Natural killer cell treated with Interleukin-12 subunit alpha and Interleukin-12 subunit beta and Interleukin-15 and Interleukin-18, amount 100 ng/mL, for 72 hours (primary cell): ENCODE results near the gene ESR1. TPM values are rescaled to one million over a fixed set of nuclear protein-coding genes. Genes with fewer than 3 reads are reported as not detected.
A peak's percentile ranks its signal among the peaks of the same experiment; 100 is the strongest.

Experiments used
- ATAC-seq, 2 donors: fragments of 150-1000 bp; cut with Tn5 transposase in 1 of 2; sonication (Bioruptor Pico), chemical (Tn5 transposase) in 1 of 2; 2 replicates each; pipeline ENCODE4 v1.10.0; 2021
- DNase-seq: peaks from one replicate; pipeline ENCODE4 v3.0.0; 2022; ENCODE audit warnings: low spot score
- H3K27ac Mint-ChIP-seq, 2 donors: 1 replicate in 1 of 2; 2 replicates in 1 of 2; pipeline ENCODE4 v1.8.0; 2022; ENCODE audit warnings: mixed read lengths in 2 of 2, mild to moderate bottlenecking in 1 of 2, moderate library complexity in 1 of 2
- H3K27me3 Mint-ChIP-seq, 2 donors: 1 replicate in 1 of 2; 2 replicates in 1 of 2; pipeline ENCODE4 v1.8.0; 2022; ENCODE audit warnings: mixed read lengths in 2 of 2
- H3K36me3 Mint-ChIP-seq: one replicate; pipeline ENCODE4 v1.8.0; 2022; ENCODE audit warnings: mixed read lengths
- H3K4me1 Mint-ChIP-seq, 2 donors: 1 replicate in 1 of 2; 2 replicates in 1 of 2; pipeline ENCODE4 v1.8.0; 2022; ENCODE audit warnings: low read depth in 2 of 2, mixed read lengths in 2 of 2, mild to moderate bottlenecking in 1 of 2
- H3K4me3 Mint-ChIP-seq: one replicate; pipeline ENCODE4 v1.8.0; 2022; ENCODE audit warnings: mixed read lengths
- H3K9me3 Mint-ChIP-seq: 2 replicates; pipeline ENCODE4 v1.8.0; 2022; ENCODE audit warnings: mixed read lengths
- total RNA-seq, 2 donors: library from RNA; stranded (reverse); gene quantifications; one replicate each; pipeline ENCODE4 v1.2.3, GENCODE V29; 2022

ESR1 gene
- total RNA-seq, 2 donors from 2014 or later = 2.3 to 4.9 TPM

DNA sequence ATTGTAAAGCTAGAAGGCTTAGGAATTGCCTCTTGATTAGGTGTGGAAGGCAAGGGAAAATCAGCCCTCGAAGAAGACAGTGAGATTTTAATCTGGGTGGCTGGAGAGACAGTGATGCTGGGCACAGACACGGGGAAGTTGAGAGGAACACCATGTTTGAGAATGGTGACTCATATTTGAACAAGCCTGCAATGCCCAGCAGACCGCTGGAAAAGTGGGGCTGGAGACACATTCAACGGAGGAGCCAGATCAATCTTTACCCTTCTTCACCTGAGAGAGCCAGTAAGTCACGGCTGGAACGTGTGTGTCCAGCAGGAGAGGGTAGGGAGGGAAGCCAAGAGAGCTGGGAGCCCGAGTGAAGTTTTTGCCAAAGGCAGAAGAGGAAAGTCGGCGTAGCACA lies 3.7 kb upstream of the ESR1 start:
- Mint-ChIP-seq H3K9me3 (no peaks in the 10 kb centered on the region), H3K27me3 (peaks cover 44 to 76% of the 10 kb centered on the region in 2 donors), H3K27ac (no peak overlapping the region), H3K4me3 (no peak overlapping the region), H3K4me1 (peaks cover 0 to 8% of the 10 kb centered on the region in 2 donors), H3K36me3 (no peaks in the 10 kb centered on the region)
- no peak for ATAC-seq
- DNase-seq = no peak

DNA sequence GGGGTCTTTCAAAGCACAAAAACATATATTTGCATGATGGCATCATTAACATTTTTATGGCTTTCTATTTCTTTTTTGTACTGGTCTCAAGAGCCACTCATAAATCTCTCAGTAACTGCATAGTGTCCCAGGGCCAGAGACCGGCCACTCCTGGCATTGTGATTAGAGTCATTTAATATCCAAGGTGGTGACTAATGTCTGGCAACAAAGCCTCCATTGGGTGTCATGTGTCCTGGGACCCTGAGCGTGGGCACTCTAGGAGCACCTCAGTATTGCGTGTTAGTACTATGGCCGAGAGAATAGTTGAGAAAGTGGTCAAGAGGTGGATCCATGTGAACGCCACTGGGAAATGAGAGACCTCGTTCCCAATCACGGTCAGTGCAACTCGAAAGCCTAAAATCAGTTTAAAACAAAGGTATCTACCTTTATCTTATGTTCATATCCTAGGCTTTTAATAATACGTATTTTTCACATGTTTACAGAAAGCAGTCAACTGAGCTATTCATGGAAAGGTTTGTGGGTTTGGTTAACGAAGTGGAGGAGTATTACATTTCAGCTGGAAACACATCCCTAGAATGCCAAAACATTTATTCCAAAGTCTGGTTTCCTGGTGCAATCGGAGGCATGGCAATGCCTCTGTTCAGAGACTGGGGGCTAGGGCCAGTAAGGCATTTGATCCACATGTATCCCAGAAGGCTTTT lies 2.7 kb upstream of the ESR1 start:
- Mint-ChIP-seq H3K27me3 (peaks cover 46 to 77% of the 10 kb centered on the region in 2 donors), H3K4me1 (peaks cover 0 to 11% of the 10 kb centered on the region in 2 donors), H3K36me3 (no peaks in the 10 kb centered on the region), H3K4me3 (no peak overlapping the region), H3K27ac (no peak overlapping the region), H3K9me3 (no peaks in the 10 kb centered on the region)
- ATAC-seq (no peak), DNase-seq (no peak)

DNA sequence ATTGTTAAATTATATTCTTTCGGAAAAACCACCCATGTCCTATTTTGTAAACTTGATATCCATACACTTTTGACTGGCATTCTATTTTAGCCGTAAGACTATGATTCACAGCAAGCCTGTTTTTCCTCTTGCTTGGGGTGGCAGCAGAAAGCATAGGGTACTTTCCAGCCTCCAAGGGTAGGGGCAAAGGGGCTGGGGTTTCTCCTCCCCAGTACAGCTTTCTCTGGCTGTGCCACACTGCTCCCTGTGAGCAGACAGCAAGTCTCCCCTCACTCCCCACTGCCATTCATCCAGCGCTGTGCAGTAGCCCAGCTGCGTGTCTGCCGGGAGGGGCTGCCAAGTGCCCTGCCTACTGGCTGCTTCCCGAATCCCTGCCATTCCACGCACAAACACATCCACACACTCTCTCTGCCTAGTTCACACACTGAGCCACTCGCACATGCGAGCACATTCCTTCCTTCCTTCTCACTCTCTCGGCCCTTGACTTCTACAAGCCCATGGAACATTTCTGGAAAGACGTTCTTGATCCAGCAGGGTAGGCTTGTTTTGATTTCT lies 2.1 kb upstream of the ESR1 start:
- DNase-seq = no peak
- Mint-ChIP-seq H3K9me3 (no peaks in the 10 kb centered on the region), H3K36me3 (no peaks in the 10 kb centered on the region), H3K27ac (no peak overlapping the region), H3K4me3 (no peak overlapping the region), H3K4me1 (peaks cover 0 to 11% of the 10 kb centered on the region in 2 donors), H3K27me3 (peaks cover 49 to 78% of the 10 kb centered on the region in 2 donors)
- ATAC-seq = no peak

DNA sequence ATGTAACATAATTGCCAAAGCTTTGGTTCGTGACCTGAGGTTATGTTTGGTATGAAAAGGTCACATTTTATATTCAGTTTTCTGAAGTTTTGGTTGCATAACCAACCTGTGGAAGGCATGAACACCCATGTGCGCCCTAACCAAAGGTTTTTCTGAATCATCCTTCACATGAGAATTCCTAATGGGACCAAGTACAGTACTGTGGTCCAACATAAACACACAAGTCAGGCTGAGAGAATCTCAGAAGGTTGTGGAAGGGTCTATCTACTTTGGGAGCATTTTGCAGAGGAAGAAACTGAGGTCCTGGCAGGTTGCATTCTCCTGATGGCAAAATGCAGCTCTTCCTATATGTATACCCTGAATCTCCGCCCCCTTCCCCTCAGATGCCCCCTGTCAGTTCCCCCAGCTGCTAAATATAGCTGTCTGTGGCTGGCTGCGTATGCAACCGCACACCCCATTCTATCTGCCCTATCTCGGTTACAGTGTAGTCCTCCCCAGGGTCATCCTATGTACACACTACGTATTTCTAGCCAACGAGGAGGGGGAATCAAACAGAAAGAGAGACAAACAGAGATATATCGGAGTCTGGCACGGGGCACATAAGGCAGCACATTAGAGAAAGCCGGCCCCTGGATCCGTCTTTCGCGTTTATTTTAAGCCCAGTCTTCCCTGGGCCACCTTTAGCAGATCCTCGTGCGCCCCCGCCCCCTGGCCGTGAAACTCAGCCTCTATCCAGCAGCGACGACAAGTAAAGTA lies 547 bp upstream of the ESR1 start:
- Mint-ChIP-seq H3K9me3 (no peaks in the 10 kb centered on the region), H3K4me1 (peaks cover 0 to 11% of the 10 kb centered on the region in 2 donors), H3K36me3 (no peaks in the 10 kb centered on the region), H3K4me3 (peak overlapping the region; percentile 47), H3K27me3 (peaks cover 50 to 75% of the 10 kb centered on the region in 2 donors), H3K27ac (no peak overlapping the region)
- ATAC-seq = no peak
- no peak for DNase-seq

DNA sequence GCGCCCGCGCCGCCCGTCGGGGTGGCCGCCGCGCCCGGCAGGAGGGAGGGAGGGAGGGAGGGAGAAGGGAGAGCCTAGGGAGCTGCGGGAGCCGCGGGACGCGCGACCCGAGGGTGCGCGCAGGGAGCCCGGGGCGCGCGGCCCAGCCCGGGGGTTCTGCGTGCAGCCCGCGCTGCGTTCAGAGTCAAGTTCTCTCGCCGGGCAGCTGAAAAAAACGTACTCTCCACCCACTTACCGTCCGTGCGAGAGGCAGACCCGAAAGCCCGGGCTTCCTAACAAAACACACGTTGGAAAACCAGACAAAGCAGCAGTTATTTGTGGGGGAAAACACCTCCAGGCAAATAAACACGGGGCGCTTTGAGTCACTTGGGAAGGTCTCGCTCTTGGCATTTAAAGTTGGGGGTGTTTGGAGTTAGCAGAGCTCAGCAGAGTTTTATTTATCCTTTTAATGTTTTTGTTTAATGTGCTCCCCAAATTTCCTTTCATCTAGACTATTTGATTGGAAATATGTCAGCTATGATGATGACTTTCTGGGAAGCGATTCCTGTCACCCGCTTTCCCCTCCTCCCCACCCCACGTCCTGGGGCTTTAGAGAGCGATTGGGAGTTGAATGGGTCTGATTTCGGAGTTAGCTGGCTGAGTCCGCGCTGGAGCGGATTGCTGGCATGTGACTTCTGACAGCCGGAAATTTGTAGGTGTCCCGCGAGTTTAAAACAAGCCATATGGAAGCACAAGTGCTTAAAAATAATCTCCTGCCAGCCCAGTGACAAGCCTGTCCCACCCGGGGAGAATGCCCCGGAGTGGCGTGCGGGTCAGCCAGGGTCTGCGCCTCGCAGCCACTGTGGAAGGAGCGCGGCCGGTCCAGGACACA lies 1.1 kb downstream of the ESR1 start:
- ATAC-seq (peak in 1 of 2 donors; percentile 26), DNase-seq (no peak)
- Mint-ChIP-seq H3K4me3 (no peak overlapping the region), H3K9me3 (no peaks in the 10 kb centered on the region), H3K27me3 (peaks cover 48 to 74% of the 10 kb centered on the region in 2 donors), H3K36me3 (no peaks in the 10 kb centered on the region), H3K27ac (no peak overlapping the region), H3K4me1 (peaks cover 0 to 11% of the 10 kb centered on the region in 2 donors)

DNA sequence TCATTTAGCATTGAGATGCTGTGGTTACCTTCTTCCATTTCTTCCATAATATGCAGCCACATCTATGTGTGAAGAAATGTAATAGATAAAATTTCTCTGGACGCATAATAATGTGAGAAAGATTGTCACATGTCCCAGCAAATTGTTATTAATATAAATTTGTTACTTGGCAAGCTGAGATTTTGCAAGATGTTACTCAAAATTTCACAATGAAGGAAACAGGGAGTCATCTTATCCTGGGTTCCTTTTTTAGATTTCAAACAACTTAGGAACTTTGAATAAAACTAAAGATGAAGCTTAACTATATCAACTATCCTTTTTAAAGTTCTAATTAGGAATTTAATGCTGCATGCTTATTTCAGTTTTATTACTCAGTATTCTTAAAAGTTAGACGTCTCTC lies 3.6 kb downstream of the ESR1 start:
- H3K4me1 Mint-ChIP-seq = peaks cover 0 to 11% of the 10 kb centered on the region in 2 donors
- no peak overlapping the region for H3K4me3 Mint-ChIP-seq
- peaks cover 39 to 68% of the 10 kb centered on the region in 2 donors for H3K27me3 Mint-ChIP-seq
- H3K27ac Mint-ChIP-seq = no peak overlapping the region
- H3K36me3 Mint-ChIP-seq = no peaks in the 10 kb centered on the region
- ATAC-seq (no peak), DNase-seq (no peak)
- H3K9me3 Mint-ChIP-seq = no peaks in the 10 kb centered on the region

DNA sequence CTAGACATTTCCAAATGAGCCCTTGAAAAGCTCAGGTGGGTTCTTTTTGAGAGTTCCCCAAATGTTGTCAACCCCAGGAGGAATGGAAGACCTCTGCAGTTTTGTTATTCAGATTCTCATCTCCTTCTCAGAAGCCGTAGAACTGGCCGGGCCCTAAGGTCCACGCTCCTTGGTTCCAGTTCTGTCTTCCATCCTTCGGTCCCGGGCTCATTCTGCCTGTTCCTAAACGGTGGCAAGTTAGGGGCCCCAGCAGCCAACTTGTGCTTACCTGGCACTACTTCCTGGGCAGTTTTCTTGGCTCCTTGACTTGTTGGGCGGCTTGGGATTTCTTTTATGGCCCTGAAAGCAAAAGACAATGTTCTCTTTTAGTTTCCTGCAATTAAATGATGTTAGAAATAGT lies 6.4 kb downstream of the ESR1 start:
- Mint-ChIP-seq H3K4me1 (peaks cover 0 to 2% of the 10 kb centered on the region in 2 donors), H3K4me3 (no peak overlapping the region), H3K27me3 (peaks cover 31 to 56% of the 10 kb centered on the region in 2 donors), H3K9me3 (no peaks in the 10 kb centered on the region), H3K36me3 (no peaks in the 10 kb centered on the region), H3K27ac (no peak overlapping the region)
- DNase-seq (no peak), ATAC-seq (no peak)

DNA sequence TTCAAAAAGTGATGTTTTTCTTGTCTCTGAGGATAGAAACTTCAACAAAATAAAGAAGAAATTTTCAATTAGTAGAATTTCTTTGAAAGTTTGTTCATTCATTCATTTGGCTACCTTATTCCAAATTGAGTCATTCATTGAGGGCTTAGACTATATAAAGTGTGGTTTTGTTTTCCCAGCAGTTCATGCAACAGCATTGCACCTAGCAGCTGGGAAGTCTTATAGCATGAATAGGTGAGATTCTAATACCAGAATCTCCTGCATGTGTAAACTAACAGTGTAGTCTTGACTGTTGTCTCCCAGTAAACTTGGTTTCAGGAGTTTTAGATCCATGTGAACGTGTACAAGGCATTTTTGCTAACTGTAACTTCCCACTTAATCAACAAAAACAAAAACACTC lies 7.1 kb downstream of the ESR1 start:
- Mint-ChIP-seq H3K27ac (no peak overlapping the region), H3K36me3 (no peaks in the 10 kb centered on the region), H3K4me1 (no peaks in the 10 kb centered on the region), H3K9me3 (no peaks in the 10 kb centered on the region), H3K27me3 (peaks cover 25 to 49% of the 10 kb centered on the region in 2 donors), H3K4me3 (no peak overlapping the region)
- no peak for DNase-seq
- ATAC-seq = no peak

DNA sequence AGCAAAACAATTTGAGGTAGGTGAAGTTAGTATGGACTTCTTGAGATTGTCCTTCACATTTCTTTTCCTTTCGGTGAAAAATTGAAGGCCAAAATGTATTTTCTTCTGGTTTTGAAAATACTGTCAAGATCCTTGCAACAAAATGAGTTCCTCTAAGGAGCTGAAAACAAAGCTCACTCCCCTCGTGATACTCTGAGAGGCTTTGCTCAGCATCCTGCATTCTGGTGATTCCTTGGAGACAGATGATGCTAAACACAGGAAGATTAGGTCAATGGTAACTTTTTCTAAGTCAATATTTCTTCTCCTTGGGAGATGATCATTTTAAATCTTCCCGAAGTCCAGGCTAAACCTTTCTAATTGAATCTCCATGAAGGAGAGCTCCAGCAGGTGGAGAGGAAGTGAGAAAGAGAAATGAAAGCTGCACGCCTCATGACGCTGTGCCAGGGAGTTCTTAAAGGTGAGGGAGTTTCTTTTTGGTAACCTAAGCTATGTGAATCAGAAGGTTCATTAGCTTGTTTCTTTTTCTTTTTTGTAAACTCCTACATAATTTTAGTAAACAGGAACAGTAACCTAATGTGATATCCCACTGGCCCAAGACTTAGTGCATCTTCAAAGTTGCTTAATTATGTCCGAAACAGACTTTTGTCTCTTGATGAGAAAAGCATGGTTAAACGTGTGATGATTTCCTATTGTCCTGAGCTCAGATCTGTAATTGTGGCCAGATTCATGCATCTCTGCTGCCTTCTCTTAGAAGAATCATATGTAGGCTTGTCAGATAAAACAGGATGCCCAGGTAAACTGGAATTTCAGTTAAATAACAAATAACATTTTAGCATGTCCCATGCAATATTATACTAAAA lies 15.0 kb downstream of the ESR1 start:
- no peak for DNase-seq
- Mint-ChIP-seq H3K4me1 (no peaks in the 10 kb centered on the region), H3K36me3 (no peaks in the 10 kb centered on the region), H3K27me3 (no peaks in the 10 kb centered on the region), H3K4me3 (no peak overlapping the region), H3K27ac (no peak overlapping the region), H3K9me3 (no peaks in the 10 kb centered on the region)
- no peak for ATAC-seq

DNA sequence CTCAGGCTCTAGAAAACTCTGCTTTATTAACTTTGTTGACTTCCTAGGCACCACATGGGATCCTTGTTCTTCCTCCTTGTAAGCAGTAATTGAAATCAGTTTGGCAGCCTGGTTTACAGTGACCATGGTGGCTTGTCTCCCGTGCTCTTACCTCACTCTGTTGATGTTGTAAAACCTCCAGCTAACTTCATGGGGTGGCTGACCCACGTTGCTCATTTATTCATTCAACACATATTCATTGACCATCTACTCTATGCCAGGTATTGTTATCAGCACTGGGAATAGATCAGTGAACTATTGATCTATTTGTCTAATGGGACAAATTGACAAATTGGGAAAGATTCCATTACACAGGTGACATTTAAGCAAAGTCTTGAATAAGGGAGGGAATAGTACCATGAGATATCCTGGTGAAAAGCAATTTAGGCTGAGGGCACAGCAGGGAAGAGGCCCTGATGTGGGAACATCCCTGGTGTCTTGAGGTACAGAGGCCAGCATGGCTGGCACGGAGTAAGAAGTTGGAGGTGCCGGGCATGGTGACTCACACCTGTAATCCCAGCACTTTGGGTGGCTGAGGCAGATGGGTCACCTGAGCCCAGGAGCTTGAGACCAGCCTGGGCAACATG lies 19.1 kb downstream of the ESR1 start:
- ATAC-seq (no peak), DNase-seq (no peak)
- H3K36me3 Mint-ChIP-seq = no peaks in the 10 kb centered on the region
- no peak overlapping the region for H3K27ac Mint-ChIP-seq
- peaks cover 0 to 13% of the 10 kb centered on the region in 2 donors for H3K27me3 Mint-ChIP-seq
- H3K4me3 Mint-ChIP-seq = no peak overlapping the region
- H3K9me3 Mint-ChIP-seq = no peaks in the 10 kb centered on the region
- H3K4me1 Mint-ChIP-seq = no peaks in the 10 kb centered on the region

DNA sequence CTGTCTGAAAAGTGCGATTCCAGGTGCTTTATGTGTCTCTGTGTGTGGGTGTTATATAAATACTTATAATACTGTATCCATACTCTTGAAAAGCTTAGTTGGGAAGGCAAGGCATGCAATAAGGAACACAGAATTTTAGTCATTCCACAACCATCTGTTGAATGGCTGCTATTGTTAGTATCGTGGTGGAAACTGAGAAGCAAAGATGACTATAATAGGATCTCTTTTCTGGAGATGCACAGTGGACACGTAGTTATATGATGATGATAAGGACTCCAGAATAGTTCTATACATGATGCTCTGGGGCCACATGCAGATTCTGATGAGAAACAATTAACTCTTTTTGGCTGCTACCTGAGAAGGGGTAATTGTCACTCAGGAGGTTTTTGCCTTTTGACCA lies 25.2 kb downstream of the ESR1 start:
- H3K4me3 Mint-ChIP-seq = no peak overlapping the region
- H3K4me1 Mint-ChIP-seq = no peaks in the 10 kb centered on the region
- H3K9me3 Mint-ChIP-seq = no peaks in the 10 kb centered on the region
- H3K27ac Mint-ChIP-seq = no peak overlapping the region
- no peaks in the 10 kb centered on the region for H3K36me3 Mint-ChIP-seq
- peaks cover 15 to 38% of the 10 kb centered on the region in 2 donors for H3K27me3 Mint-ChIP-seq
- ATAC-seq (no peak), DNase-seq (no peak)

DNA sequence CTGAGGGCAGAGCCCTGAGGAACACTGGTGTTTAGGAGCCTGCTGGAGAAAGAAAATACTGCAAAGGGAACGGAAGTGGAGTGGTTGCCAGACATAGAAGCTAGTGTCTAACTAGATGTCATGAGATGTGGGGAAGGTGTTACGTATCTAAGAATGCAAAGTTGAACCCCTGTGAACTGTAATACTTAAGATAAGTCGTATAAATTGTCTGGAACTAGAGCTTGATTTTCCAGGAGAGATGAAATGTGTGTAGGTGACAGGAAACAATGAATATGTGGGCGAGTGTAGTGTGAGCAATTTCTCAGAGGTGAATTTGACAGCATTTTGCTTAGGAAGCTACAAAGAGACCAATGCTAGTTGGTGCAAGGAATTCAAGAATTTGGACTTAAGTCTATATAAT lies 27.9 kb downstream of the ESR1 start:
- H3K4me3 Mint-ChIP-seq = no peak overlapping the region
- ATAC-seq (no peak), DNase-seq (no peak)
- H3K36me3 Mint-ChIP-seq = no peaks in the 10 kb centered on the region
- H3K4me1 Mint-ChIP-seq = no peaks in the 10 kb centered on the region
- no peak overlapping the region for H3K27ac Mint-ChIP-seq
- H3K9me3 Mint-ChIP-seq = no peaks in the 10 kb centered on the region
- H3K27me3 Mint-ChIP-seq = peaks cover 17 to 33% of the 10 kb centered on the region in 2 donors
